Stimulated activated CD8-positive, alpha-beta memory T cell treated with anti-CD3 and anti-CD28 coated beads, Interleukin-2, amount 100 ng/mL, for 1 hour (primary cell): Measurements from ENCODE around the gene SNTG2.
A peak's percentile ranks its signal among the peaks of the same experiment; 100 is the strongest.
"Not testable (repeated sequence)": the region's sequence is repeated elsewhere in the genome, so short reads cannot be mapped to it uniquely, and the experiment has no call there.

Experiments
- DNase-seq, 2 donors: peaks; one replicate each; pipeline ENCODE4 v3.0.0-alpha.2; 2020; ENCODE audit warnings: low read depth in 2 of 2

SNTG2 gene

GRCh38 chr2:950080-950966, at the start of gene SNTG2:
TSS of gene SNTG2 (plus strand) at chr2:950849. CDS start at chr2:950997, 148 bp downstream.
- DNase-seq: peak; percentile 22 to 37

- no peak for DNase-seq
Observed at GRCh38 chr2:902584-902983, 48.1 kb upstream of the SNTG2 start.

DNA sequence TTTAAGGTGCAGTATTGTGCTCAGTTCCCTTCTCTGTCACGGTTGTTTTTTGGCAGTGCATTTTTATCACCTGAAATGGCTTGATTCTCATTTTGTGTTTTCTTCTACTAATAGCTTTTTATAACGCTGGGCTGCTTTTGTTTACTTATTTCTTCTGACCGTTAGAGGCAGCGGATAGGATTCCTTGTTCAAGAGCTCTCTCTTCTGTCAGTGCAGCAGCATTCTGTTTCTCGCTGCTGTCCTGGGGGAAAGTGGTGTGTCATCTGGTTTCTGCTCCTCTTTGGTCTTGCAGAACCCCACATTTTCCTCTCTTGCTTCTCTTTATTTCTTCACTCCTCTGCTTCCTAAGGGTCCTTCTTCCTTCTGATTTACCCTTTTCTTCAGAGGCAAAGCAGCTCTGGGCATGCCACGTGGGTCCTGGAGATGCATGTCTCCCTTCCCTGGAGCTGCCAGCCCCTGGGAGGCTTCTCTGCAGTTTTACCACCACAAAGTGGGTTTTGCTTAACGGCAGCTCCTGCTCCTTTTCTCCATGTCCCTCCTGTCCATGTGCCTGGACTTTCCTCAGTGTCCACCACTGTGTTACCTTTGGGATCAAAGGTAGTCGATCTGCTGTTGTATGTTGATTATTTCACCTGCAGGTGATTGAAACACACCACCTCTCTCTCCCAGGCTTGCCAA, 47.3 kb upstream of the SNTG2 start:
- DNase-seq: no peak

DNA sequence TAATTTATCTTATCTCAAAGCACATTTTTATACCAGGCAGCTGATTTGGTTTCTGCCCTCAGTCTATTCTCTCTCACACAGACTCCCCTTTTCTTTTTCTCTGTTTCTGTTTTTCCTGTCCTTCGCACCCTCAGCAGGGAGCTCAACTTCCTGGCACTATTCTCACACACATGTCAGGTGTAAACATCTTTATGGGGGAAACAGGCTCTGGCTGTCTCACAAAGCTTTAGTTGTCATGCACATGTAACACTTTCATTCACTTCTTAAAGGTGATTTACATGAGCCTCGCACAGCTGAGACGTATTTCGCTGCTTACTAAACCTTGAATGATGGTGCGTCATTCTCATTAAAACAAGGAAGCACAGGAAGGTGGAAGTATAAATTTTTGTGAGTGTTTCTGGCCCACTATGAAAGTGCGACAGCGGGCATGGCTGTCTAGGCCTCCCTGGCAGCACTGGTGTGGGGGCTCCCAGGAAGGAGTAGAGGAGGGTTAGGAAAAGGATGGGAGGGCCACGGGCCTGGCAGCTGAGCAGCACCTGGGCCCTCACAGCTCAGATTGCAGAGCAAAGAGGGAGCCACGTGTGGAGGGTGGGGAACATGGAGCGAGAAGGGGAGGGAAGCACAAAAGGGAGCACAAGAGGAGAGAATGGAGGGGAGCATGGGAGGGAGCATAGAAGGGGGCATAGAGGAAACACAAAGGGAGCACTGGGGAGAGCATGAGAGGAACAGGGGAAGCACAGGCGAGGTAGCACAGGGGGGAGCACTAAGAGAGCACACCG, 46.2 kb upstream of the SNTG2 start:
- no peak for DNase-seq

- DNase-seq: no peak
Observed at GRCh38 chr2:905091-905832, 45.4 kb upstream of the SNTG2 start.

DNA sequence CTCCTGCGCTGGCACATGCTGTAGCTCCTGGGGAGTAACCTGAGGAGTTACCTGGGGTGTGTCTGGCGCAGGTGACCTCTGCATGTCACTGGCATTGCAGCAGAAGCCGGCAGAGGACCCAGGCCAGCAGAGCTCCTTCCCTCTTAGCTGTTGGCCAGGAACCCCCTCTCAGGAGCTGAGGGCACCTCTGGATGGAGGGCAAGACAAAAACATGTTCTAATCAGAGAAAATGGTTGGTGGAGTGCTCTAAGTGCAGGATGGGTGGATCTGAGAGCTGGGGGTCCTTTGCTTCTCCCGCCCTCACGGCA, 44.9 kb upstream of the SNTG2 start:
- no peak for DNase-seq

- no peak for DNase-seq
Observed at GRCh38 chr2:907706-908105, 42.9 kb upstream of the SNTG2 start.

GRCh38 chr2:908568-908967, 42.1 kb upstream of the SNTG2 start:
- no peak for DNase-seq

GRCh38 chr2:909764-910379, 40.8 kb upstream of the SNTG2 start:
- not testable (repeated sequence) for DNase-seq

DNA sequence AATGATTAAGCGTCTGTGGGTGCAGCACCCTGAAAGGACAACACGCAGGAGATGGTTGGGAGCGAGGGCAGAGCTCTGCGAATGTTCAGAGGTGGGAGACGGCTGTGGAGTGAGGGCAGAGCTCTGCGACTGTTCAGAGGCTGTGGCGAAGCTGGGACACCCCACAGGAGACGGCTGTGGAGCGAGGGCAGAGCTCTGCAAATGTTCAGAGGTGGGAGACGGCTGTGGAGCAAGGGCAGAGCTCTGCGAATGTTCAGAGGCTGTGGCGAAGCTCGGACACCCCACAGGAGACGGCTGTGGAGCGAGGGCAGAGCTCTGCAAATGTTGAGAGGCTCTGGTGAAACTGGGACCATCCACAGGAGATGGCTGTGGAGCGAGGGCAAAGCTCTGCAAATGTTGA, 40.0 kb upstream of the SNTG2 start:
- no peak for DNase-seq

- no peak for DNase-seq
Observed at GRCh38 chr2:915979-916378, 34.7 kb upstream of the SNTG2 start.

GRCh38 chr2:916935-917334, 33.7 kb upstream of the SNTG2 start:
- no peak for DNase-seq

GRCh38 chr2:919672-920071, 31.0 kb upstream of the SNTG2 start:
- DNase-seq: no peak

DNA sequence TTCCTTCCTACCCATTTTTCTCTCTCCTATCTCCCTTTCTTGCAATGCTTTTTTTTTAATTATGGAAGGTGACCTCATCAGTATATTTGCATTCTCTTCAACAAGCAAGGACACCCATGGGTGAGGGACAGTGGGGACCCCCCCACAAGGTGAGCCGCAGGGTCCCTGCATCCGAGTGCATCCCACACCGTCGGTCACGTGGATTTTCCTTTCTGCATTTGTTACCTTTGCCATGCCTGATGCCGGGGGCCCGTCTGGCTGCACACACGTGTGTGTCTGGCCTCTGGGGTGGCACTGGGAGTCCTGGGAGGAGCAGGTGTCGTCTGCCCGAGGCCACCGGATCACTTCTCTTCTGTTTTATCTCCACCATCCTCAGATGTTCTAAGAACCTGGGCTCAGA, 30.1 kb upstream of the SNTG2 start:
- DNase-seq: no peak

DNA sequence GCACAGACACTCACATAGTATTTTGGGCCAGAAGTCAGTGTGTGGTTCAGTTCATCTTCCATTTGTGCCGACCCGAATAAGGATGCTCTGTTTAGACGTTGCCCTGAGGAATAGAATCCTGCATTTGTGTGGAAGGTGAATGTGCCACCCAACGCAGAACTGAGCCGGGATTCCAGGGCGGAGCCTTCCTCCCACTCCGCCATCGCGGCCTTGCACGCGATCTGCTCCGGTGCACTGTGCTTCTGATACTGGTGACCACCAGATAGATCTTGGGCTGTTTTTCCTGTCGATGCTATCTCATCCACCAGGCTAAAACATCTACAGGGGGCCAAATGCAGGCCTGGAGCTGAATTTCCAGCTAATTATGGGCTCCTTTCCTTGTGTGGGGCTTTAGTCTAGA, 29.6 kb upstream of the SNTG2 start:
- DNase-seq: no peak

- DNase-seq: no peak
Observed at GRCh38 chr2:922185-922584, 28.5 kb upstream of the SNTG2 start.

GRCh38 chr2:923832-924601, 26.6 kb upstream of the SNTG2 start:
- DNase-seq: no peak

- DNase-seq: no peak
Observed at GRCh38 chr2:924701-925100, 25.9 kb upstream of the SNTG2 start.

DNA sequence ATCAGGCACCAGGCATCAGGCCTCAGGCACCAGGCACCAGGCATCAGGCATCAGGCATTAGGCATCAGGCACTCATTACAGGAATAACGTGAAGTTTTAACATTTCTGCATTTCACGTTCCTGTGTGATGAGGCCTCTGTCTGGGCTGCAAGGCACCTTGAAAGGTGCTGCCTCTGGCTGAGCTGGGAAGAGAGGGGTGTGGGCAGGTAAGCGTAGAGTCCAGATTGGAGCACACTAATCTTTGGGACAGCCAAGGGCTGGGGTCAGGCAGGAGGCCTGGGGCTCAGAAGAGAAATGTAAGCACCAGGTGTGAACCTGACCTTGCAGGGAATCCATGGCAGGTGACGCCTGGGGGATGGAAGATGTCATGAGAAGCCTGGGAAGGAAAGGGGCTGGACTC, 25.3 kb upstream of the SNTG2 start:
- no peak for DNase-seq

GRCh38 chr2:925711-926110, 24.9 kb upstream of the SNTG2 start:
- no peak for DNase-seq
